ENCODE results near the gene JAKMIP1.

DNA sequence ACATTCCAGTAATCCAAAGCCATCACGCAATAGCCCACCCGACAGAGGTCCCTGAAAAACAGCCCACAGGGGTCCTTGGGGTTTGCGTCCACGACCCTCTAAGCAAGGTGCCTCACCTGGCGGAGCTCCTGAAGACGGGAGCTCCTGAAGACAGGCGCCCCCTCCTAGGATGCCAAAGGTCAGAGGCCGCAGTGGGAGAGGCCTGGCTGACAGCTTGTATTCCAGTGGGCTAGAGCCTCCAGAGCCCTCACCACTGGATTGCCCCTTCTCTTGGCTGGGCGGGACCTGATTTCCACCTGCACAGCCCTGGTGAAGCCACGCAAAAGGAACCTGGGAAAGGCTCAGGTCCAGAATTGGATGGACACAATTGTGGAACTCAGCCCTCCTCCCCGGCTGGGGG is 39.6 kb upstream of the JAKMIP1 start:
- TF ChIP-seq, protein P1, sequence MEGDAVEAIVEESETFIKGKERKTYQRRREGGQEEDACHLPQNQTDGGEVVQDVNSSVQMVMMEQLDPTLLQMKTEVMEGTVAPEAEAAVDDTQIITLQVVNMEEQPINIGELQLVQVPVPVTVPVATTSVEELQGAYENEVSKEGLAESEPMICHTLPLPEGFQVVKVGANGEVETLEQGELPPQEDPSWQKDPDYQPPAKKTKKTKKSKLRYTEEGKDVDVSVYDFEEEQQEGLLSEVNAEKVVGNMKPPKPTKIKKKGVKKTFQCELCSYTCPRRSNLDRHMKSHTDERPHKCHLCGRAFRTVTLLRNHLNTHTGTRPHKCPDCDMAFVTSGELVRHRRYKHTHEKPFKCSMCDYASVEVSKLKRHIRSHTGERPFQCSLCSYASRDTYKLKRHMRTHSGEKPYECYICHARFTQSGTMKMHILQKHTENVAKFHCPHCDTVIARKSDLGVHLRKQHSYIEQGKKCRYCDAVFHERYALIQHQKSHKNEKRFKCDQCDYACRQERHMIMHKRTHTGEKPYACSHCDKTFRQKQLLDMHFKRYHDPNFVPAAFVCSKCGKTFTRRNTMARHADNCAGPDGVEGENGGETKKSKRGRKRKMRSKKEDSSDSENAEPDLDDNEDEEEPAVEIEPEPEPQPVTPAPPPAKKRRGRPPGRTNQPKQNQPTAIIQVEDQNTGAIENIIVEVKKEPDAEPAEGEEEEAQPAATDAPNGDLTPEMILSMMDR (IDR thresholded peaks at IDR 0.05) = no peak
- no peak for TF ChIP-seq POLR2A (IDR thresholded peaks at IDR 0.05)

All from body of pancreas (tissue), 4 donors.